AG10803 (cell line): Measurements from ENCODE around the gene IQCB1.

Experiments used
- DNase-seq: peaks from one replicate; pipeline ENCODE4 v3.0.0; 2010; ENCODE audit warnings: low read depth
- H3K4me3 ChIP-seq: 2 replicates; pipeline ENCODE4 v1.5.1; 2011; ENCODE audit warnings: mild to moderate bottlenecking, low read length, control low read depth
- CTCF ChIP-seq: conservative IDR thresholded peaks from 2 replicates; pipeline ENCODE4 v1.5.1; 2011; ENCODE audit warnings: mild to moderate bottlenecking, low read length, control low read depth, inconsistent platforms

The IQCB1 gene

GRCh38 chr3:121855555-121855954 lies 20.7 kb upstream of the IQCB1 start:
- DNase-seq: no peak
- TF ChIP-seq CTCF: no peak
- H3K4me3 ChIP-seq: no peak overlapping the region

DNA sequence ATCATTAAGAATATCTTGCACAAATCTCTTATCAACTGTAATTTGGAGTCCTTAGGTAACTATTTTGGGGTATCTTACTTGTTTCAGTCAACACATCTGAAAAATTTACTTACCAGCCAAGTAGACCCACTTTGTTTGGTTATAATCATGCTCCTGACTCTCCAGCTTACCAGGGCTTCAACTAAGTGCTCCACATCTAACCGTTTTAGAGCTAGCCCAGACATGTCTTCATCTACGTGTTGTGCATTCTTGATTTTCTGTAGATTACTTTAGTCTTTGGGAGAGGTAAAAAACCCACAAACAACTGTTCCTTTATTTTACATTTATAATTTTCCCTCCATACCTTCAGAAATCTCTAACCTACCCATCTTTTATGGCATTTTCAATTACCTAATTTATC lies 17.4 kb upstream of the IQCB1 start:
- H3K4me3 ChIP-seq: no peak overlapping the region
- TF ChIP-seq CTCF: no peak
- DNase-seq: no peak

DNA sequence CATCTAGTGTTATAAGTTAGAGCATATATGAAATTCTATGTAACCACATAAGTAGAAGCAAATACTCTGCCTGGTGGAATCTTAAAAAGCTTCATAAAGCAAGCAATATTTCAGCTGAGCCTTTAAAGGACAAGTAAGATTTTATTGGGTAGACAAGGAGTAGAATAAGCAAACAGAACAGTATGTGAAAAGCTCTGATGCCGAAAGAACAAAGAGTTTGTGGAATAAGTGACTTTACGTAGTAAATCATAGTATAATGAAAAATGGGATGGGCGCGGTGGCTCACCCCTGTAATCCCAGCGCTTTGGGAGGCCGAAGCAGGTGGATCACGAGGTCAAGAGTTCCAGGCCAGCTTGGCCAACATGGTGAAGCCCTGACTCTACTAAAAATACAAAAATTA lies 10.0 kb upstream of the IQCB1 start:
- H3K4me3 ChIP-seq: no peak overlapping the region
- no peak for TF ChIP-seq CTCF
- DNase-seq: no peak

- no peak for TF ChIP-seq CTCF
- no peak for DNase-seq
- no peak overlapping the region for H3K4me3 ChIP-seq
Measured at GRCh38 chr3:121839962-121840361, 5.1 kb upstream of the IQCB1 start.

DNA sequence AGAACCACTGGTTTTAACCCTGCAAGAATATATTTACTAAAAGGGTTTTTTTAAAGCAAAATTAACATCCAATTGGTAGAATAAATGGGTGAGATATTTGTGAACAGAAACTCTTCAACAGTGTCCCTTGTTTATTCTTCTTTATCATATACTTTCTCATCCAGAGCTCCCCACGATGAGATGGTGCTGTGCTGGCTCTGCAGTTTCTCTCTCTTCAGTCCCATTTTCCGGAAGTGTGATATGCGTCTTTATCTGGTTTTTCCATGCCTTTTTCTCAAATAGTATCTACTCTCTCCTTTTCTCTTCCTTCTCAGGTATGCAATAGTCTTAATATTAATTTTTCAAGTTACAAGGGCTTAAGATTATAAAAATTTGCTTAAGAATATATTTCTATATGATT lies 1.6 kb upstream of the IQCB1 start:
- TF ChIP-seq CTCF: no peak
- no peak overlapping the region for H3K4me3 ChIP-seq
- no peak for DNase-seq

DNA sequence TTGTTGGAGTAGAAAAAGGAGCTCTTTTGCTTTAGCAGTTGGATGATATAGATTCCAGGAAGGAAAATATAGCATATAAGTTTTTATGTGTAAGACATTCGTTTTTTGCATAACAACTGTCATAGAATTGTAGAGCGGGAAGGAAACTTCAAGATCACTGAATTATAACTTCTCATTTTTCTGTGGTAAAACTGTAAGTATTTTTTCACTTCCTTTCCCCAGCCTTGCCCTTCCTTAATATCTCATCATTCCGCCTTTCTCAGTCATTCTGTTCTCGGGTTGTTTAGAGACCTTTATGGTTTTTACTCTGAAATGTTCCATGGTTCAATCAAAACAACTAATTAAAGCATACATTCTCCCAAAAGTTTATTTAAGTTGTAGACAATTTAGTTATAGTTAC lies 1.2 kb upstream of the IQCB1 start:
- TF ChIP-seq CTCF: no peak
- no peak overlapping the region for H3K4me3 ChIP-seq
- no peak for DNase-seq

DNA sequence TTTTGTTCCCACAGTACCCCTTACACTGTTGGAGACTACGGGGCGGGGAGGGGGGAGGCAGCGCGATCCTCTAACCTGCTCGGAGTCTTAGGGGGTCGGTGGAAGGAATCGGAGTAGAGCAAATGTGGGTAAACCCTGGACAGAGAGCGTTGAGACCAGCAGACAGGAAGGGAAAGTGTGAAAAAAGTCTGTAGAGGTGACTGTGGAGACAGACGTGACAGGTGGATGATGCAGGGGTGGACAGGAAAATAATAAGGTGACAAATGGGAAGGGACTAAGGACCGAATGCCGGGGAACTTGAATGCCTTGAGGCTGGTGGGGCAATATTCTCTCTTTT lies 573 bp upstream of the IQCB1 start:
- TF ChIP-seq CTCF: no peak
- H3K4me3 ChIP-seq: peak overlapping the region; percentile 80
- no peak for DNase-seq
